H1 (cell line): ENCODE data around the gene MAP2K5. TPM values are rescaled to one million over a fixed set of nuclear protein-coding genes. Genes with fewer than 3 reads are reported as not detected.

Experiments
- CTCF ChIA-PET: fragments of 300-600 bp; sonication (Branson Sonifier 250); formaldehyde crosslinking; loops from one replicate; lab custom pipeline; 2021; ENCODE audit not compliant: partially characterized antibody; lab: Charles Lee
- POLR2A ChIA-PET: fragments of 300-600 bp; sonication (Branson Sonifier 250); formaldehyde crosslinking; loops from one replicate; lab custom pipeline; 2021; ENCODE audit warnings: inconsistent platforms; ENCODE audit not compliant: partially characterized antibody; lab: Charles Lee
- DNase-seq, 2 experiments: peaks; one replicate each; pipeline versions ENCODE4 v3.0.0 to v3.0.0-alpha.2; 2010 to 2022; ENCODE audit warnings: low spot score in 2 of 2, low read depth in 1 of 2, mixed read lengths in 1 of 2
- FAIRE-seq: peaks from 2 replicates; lab custom pipeline; 2011; peaks lifted over from hg19 to GRCh38; lab: Jason Lieb, UNC
- H2AFZ ChIP-seq: 2 replicates; pipeline ENCODE4 v1.8.1; 2012; ENCODE audit warnings: low read length, inconsistent platforms
- H2AK5ac ChIP-seq: 2 replicates; pipeline ENCODE4 v1.6.1; 2013; ENCODE audit warnings: low read depth, low read length
- H2BK120ac ChIP-seq: replicated peaks from 2 replicates; pipeline ENCODE3; 2013; ENCODE audit warnings: low read depth, low read length, inconsistent platforms
- H2BK12ac ChIP-seq: 2 replicates; pipeline ENCODE4 v1.6.1; 2013; ENCODE audit warnings: low read depth, low read length
- H2BK15ac ChIP-seq: 2 replicates; pipeline ENCODE4 v1.6.1; 2013; ENCODE audit warnings: low read length
- H2BK20ac ChIP-seq: 2 replicates; pipeline ENCODE4 v1.6.1; 2013; ENCODE audit warnings: low read length
- H2BK5ac ChIP-seq: 2 replicates; pipeline ENCODE4 v1.6.1; 2013; ENCODE audit warnings: low read depth, low read length
- H3K14ac ChIP-seq: 2 replicates; pipeline ENCODE4 v1.6.1; 2013; ENCODE audit warnings: inconsistent platforms; ENCODE audit not compliant: insufficient read length
- H3K18ac ChIP-seq: 2 replicates; pipeline ENCODE4 v1.6.1; 2013; ENCODE audit warnings: low read length; ENCODE audit errors: extremely low read depth
- H3K23ac ChIP-seq: 2 replicates; pipeline ENCODE4 v1.6.1; 2013; ENCODE audit warnings: inconsistent platforms; ENCODE audit not compliant: insufficient read length
- H3K23me2 ChIP-seq: 2 replicates; pipeline ENCODE4 v1.6.1; 2013; ENCODE audit warnings: low read depth, low read length
- H3K27ac ChIP-seq: 2 replicates; pipeline ENCODE4 v1.6.1; 2011; ENCODE audit warnings: low read depth, low read length, inconsistent platforms
- H3K27me3 ChIP-seq, 4 experiments: replicated peaks in 1 of 4; 1 replicate in 1 of 4; 2 replicates in 3 of 4; pipeline versions ENCODE4 v1.6.1 to v1.8.1; 2011 to 2013; ENCODE audit warnings: low read length in 3 of 4, mild to moderate bottlenecking in 3 of 4, inconsistent platforms in 2 of 4, mixed read lengths in 2 of 4, moderate library complexity in 1 of 4; ENCODE audit not compliant: control insufficient read depth in 3 of 4, insufficient read depth in 3 of 4; ENCODE audit errors: extremely low read depth in 1 of 4
- H3K36me3 ChIP-seq, 4 experiments: 2 replicates each; pipeline versions ENCODE4 v1.6.1 to v1.8.1; 2011 to 2013; ENCODE audit warnings: mild to moderate bottlenecking in 4 of 4, low read length in 3 of 4, moderate library complexity in 2 of 4, control low read depth in 1 of 4, inconsistent platforms in 1 of 4; ENCODE audit not compliant: insufficient read depth in 4 of 4, control insufficient read depth in 2 of 4
- H3K4ac ChIP-seq: replicated peaks from 2 replicates; pipeline ENCODE3; 2013; ENCODE audit warnings: low read length, low read depth, mixed read lengths, inconsistent platforms; ENCODE audit not compliant: insufficient read length
- H3K4me1 ChIP-seq, 4 experiments: replicated peaks in 1 of 4; 1 replicate in 1 of 4; 2 replicates in 3 of 4; pipeline versions ENCODE4 v1.6.1 to v1.8.1; 2011 to 2013; ENCODE audit warnings: low read length in 3 of 4, inconsistent platforms in 2 of 4, mixed read lengths in 1 of 4; ENCODE audit not compliant: insufficient read depth in 4 of 4, control insufficient read depth in 3 of 4
- H3K4me2 ChIP-seq, 2 experiments: 2 replicates each; pipeline versions ENCODE4 v1.6.1 to v1.8.1; 2011 to 2013; ENCODE audit warnings: low read depth in 2 of 2, low read length in 2 of 2, control low read depth in 1 of 2, inconsistent platforms in 1 of 2, mild to moderate bottlenecking in 1 of 2; ENCODE audit not compliant: insufficient read depth in 1 of 2
- H3K4me3 ChIP-seq, 4 experiments: fragments of 200-600, 300-600 bp in 1 of 4; sonication (generic), shearing (Covaris generic), sonication (Bioruptor Twin) in 1 of 4; 2 replicates each; pipeline versions ENCODE4 v1.5.1 to v1.8.1; 2011 to 2016; ENCODE audit warnings: low read length in 4 of 4, low read depth in 3 of 4, control low read depth in 2 of 4, inconsistent platforms in 2 of 4, mild to moderate bottlenecking in 2 of 4, mixed read lengths in 1 of 4, moderate library complexity in 1 of 4; ENCODE audit not compliant: insufficient read depth in 2 of 4; ENCODE audit errors: extremely low read depth in 1 of 4
- H3K56ac ChIP-seq: replicated peaks from 2 replicates; pipeline ENCODE3; 2013; ENCODE audit warnings: low read depth, mild to moderate bottlenecking, mixed read lengths, low read length, inconsistent platforms; ENCODE audit not compliant: insufficient read length
- H3K79me1 ChIP-seq: 2 replicates; pipeline ENCODE4 v1.6.1; 2013; ENCODE audit warnings: low read depth, low read length, control low read depth
- H3K79me2 ChIP-seq, 2 experiments: 2 replicates each; pipeline versions ENCODE4 v1.6.1 to v1.8.1; 2012 to 2013; ENCODE audit warnings: low read length in 2 of 2, mild to moderate bottlenecking in 2 of 2, inconsistent platforms in 1 of 2; ENCODE audit not compliant: insufficient read depth in 2 of 2, control insufficient read depth in 1 of 2
- H3K9ac ChIP-seq, 4 experiments: replicated peaks in 1 of 4; 1 replicate in 1 of 4; 2 replicates in 3 of 4; pipeline versions ENCODE4 v1.6.1 to v1.8.1; 2011 to 2013; ENCODE audit warnings: low read depth in 3 of 4, low read length in 3 of 4, control low read depth in 2 of 4, mild to moderate bottlenecking in 2 of 4, moderate library complexity in 2 of 4, inconsistent platforms in 1 of 4; ENCODE audit errors: extremely low read depth in 1 of 4
- H3K9me3 ChIP-seq, 2 experiments: 2 replicates each; pipeline versions ENCODE4 v1.6.1 to v1.8.1; 2012 to 2013; ENCODE audit warnings: mild to moderate bottlenecking in 2 of 2, moderate library complexity in 2 of 2, control low read depth in 1 of 2, inconsistent platforms in 1 of 2, low read depth in 1 of 2, low read length in 1 of 2, mixed read lengths in 1 of 2; ENCODE audit not compliant: insufficient read depth in 2 of 2
- H4K20me1 ChIP-seq, 2 experiments: replicated peaks in 1 of 2; 2 replicates each; pipeline versions ENCODE3 to v1.8.1; 2011 to 2013; ENCODE audit warnings: inconsistent platforms in 2 of 2, low read length in 2 of 2, mild to moderate bottlenecking in 1 of 2; ENCODE audit not compliant: insufficient read depth in 2 of 2, control insufficient read depth in 1 of 2
- H4K5ac ChIP-seq: 2 replicates; pipeline ENCODE4 v1.6.1; 2013; ENCODE audit warnings: low read length, low read depth, mixed read lengths, inconsistent platforms; ENCODE audit not compliant: insufficient read length
- H4K8ac ChIP-seq: 2 replicates; pipeline ENCODE4 v1.8.0; 2013; ENCODE audit warnings: mild to moderate bottlenecking, moderate library complexity, low read length, inconsistent platforms; ENCODE audit not compliant: insufficient read depth; ENCODE audit errors: extremely low read depth
- H4K91ac ChIP-seq: replicated peaks from 2 replicates; pipeline ENCODE3; 2013; ENCODE audit warnings: low read length, mixed read lengths, inconsistent platforms; ENCODE audit not compliant: insufficient read length
- ATF2 ChIP-seq: IDR thresholded peaks from 2 replicates; pipeline ENCODE4 v1.6.1; 2012; ENCODE audit warnings: low read length, inconsistent platforms
- CTCF ChIP-seq, 3 experiments: IDR thresholded peaks; 1 replicate in 2 of 3; 2 replicates in 1 of 3; pipeline versions ENCODE4 v1.5.1 to v1.6.1; 2011; ENCODE audit warnings: low read length in 3 of 3, mild to moderate bottlenecking in 3 of 3, inconsistent platforms in 2 of 3, low read depth in 1 of 3, moderate library complexity in 1 of 3; ENCODE audit not compliant: insufficient read depth in 1 of 3; ENCODE audit errors: control extremely low read depth in 1 of 3
- KDM4A ChIP-seq: IDR thresholded peaks from one replicate; pipeline ENCODE4 v1.7.1; 2012; ENCODE audit warnings: low read depth, mild to moderate bottlenecking, moderate library complexity, low read length, inconsistent platforms; ENCODE audit not compliant: severe bottlenecking
- RAD21 ChIP-seq, 2 experiments: IDR thresholded peaks in 1 of 2; conservative IDR thresholded peaks in 1 of 2; 2 replicates each; pipeline ENCODE4 v1.6.1; 2011; ENCODE audit warnings: low read depth in 2 of 2, low read length in 2 of 2, improper control_type of control experiment in 1 of 2, inconsistent platforms in 1 of 2, mild to moderate bottlenecking in 1 of 2, moderate library complexity in 1 of 2
- RBBP5 ChIP-seq: IDR thresholded peaks from 2 replicates; pipeline ENCODE4 v1.7.1; 2012; ENCODE audit warnings: low read depth, mild to moderate bottlenecking, inconsistent platforms, low read length, moderate library complexity, borderline replicate concordance
- SAP30 ChIP-seq: fragments of 300-600 bp; sonication (generic); IDR thresholded peaks from 2 replicates; pipeline ENCODE4 v1.7.1; 2012; ENCODE audit warnings: low read length, moderate library complexity, mild to moderate bottlenecking, inconsistent platforms; ENCODE audit not compliant: insufficient read depth, insufficient replicate concordance
- WGBS, 2 experiments: shearing (Covaris generic) in 1 of 2; methylation state at CpG; one replicate each; pipeline versions ENCODE4 v1.1.6 to v1.1.7; 2013 to 2015; ENCODE audit warnings: low lambda C conversion rate in 2 of 2, mixed read lengths in 2 of 2, inconsistent platforms in 1 of 2, low coverage in 1 of 2, missing lambda C conversion rate in 1 of 2; ENCODE audit not compliant: insufficient replicate concordance in 2 of 2, insufficient coverage in 1 of 2, insufficient read length in 1 of 2; ENCODE audit errors: extremely low coverage in 1 of 2, missing lambda C conversion rate in 1 of 2; 5-methylcytosine and 5-hydroxymethylcytosine counted together
- polyA plus RNA-seq, 7 experiments: library from polyadenylated mRNA; depleted of rRNA in 3 of 7; stranded (reverse) in 5 of 7; unstranded in 2 of 7; fragments of >200 nt in 5 of 7; fragments of 200-250 nt in 2 of 7; gene quantifications; 1 replicate in 5 of 7; 2 replicates in 1 of 7; 4 replicates in 1 of 7; pipeline versions ENCODE4 v1.2.1 to v1.2.3, GENCODE V29; 2011 to 2013; ENCODE audit warnings: missing spikeins in 2 of 7, mixed read lengths in 2 of 7
- total RNA-seq: library from RNA; stranded (reverse); fragmentation: NEBNext Ultra II Directional; extraction: Animal tissue kit (Norgen Biotek cat#: 25700); gene quantifications from 2 replicates; pipeline ENCODE4 v1.2.1, GENCODE V29; 2021

Gene MAP2K5
- total and polyA plus RNA-seq, 2 of the 8 experiments (the other 6 are each of a cell fraction or from before 2014, with no cell fraction given) = 4.4 to 15.8 TPM

- CTCF ChIA-PET = interaction anchor here (0.7 to 2.6 kb wide), 12 partner anchors 9 to 331 kb away, joined by 3 to 9 read pairs (median 3); no protein-coding TSS in a partner anchor
- no peak overlapping the region for H4K91ac ChIP-seq
- H2AFZ ChIP-seq = no peak overlapping the region
- H4K5ac ChIP-seq = no peak overlapping the region
- H4K20me1 ChIP-seq = no peaks in the 10 kb centered on the region
- no peak for DNase-seq
- H3K18ac ChIP-seq = no peak overlapping the region
- H2AK5ac ChIP-seq = no peak overlapping the region
- H2BK15ac ChIP-seq = no peak overlapping the region
- H3K4me3 ChIP-seq = no peak overlapping the region
- no peak overlapping the region for H2BK120ac ChIP-seq
- no peaks in the 10 kb centered on the region for H3K79me2 ChIP-seq
- H3K14ac ChIP-seq = no peak overlapping the region
- H2BK20ac ChIP-seq = no peak overlapping the region
- no peaks in the 10 kb centered on the region for H3K36me3 ChIP-seq
- H3K56ac ChIP-seq = no peak overlapping the region
- no peak overlapping the region for H2BK5ac ChIP-seq
- POLR2A ChIA-PET = interaction anchor here (0.6 to 2.8 kb wide), 2 partner anchors 20 to 362 kb away, joined by 4 to 8 read pairs; partner anchors contain the start of gene C15orf61
- H3K23me2 ChIP-seq = no peaks in the 10 kb centered on the region
- no peaks in the 10 kb centered on the region for H3K9me3 ChIP-seq
- H3K23ac ChIP-seq = no peak overlapping the region
- no peaks in the 10 kb centered on the region for H3K27me3 ChIP-seq
- H3K4me1 ChIP-seq = peaks cover 0 to 10% (median 4%) of the 10 kb centered on the region in 4 experiments; a peak in 3 of 7 replicates
- no peaks in the 10 kb centered on the region for H3K79me1 ChIP-seq
- FAIRE-seq = no peak
- no peak overlapping the region for H3K27ac ChIP-seq
- 67% methylated on average over 2 of the region's 2 CpGs; no CpG with 5 or more reads in 1 of the 2 experiments for WGBS, 2 experiments
- no peak overlapping the region for H3K9ac ChIP-seq
- H4K8ac ChIP-seq = no peak overlapping the region
- H3K4ac ChIP-seq = no peak overlapping the region
- no peak overlapping the region for H3K4me2 ChIP-seq
- H2BK12ac ChIP-seq = no peak overlapping the region
- TF ChIP-seq CTCF (IDR thresholded peaks at IDR 0.05; ENCODE audit: control extremely low read depth in 1 of 3, insufficient read depth in 1 of 3, low read depth in 1 of 3, low read length in 3 of 3) = peak in 1 of 3 experiments; percentile 35; a peak in 2 of 4 replicates
- TF ChIP-seq RAD21 (IDR thresholded peaks at IDR 0.05 in 1 of 2, conservative IDR thresholded peaks at IDR 0.05 in 1 of 2; ENCODE audit: low read depth in 2 of 2, low read length in 2 of 2) = peak; percentile 51 to 61
- TF ChIP-seq SAP30 = no peak
- TF ChIP-seq KDM4A = no peak
- TF ChIP-seq ATF2 = no peak
- no peak for TF ChIP-seq RBBP5
Measured at GRCh38 chr15:67501177-67501835, 41.2 kb upstream of the MAP2K5 start.
